ENCODE results near the gene POLR1B. TPM values are rescaled to one million over a fixed set of nuclear protein-coding genes. Genes with fewer than 3 reads are reported as not detected.

The POLR1B gene
- total RNA-seq, 1 donor from 2014 or later: 26.8 TPM

GRCh38 chr2:112626604-112627059, 84.4 kb downstream of the POLR1B start:
- Mint-ChIP-seq H3K27me3 (ENCODE audit: low read depth, unreplicated experiment) (no peaks in the 10 kb centered on the region), H3K27ac (ENCODE audit: unreplicated experiment) (peak overlapping the region; percentile 94), H3K4me3 (ENCODE audit: unreplicated experiment) (no peak overlapping the region), H3K36me3 (ENCODE audit: low read depth, unreplicated experiment) (no peaks in the 10 kb centered on the region), H3K9me3 (ENCODE audit: unreplicated experiment) (no peaks in the 10 kb centered on the region), H3K4me1 (ENCODE audit: low read depth, unreplicated experiment) (peaks cover 56% of the 10 kb centered on the region)
- H3K79me2 ChIP-seq (ENCODE audit: insufficient read depth, low read length): no peaks in the 10 kb centered on the region
- TF ChIP-seq EZH2 (IDR thresholded peaks at IDR 0.05; ENCODE audit: insufficient read depth, low read length) (no peak), CTCF (IDR thresholded peaks at IDR 0.05; ENCODE audit: insufficient read depth, low read depth, low read length) (peak; percentile 66)
- FAIRE-seq (no peak), DNase-seq (ENCODE audit: low read depth) (peak; percentile 57)
- H3K4me2 ChIP-seq (ENCODE audit: low read length): peak overlapping the region; percentile 86
- no peaks in the 10 kb centered on the region for H3K27me3 ChIP-seq (ENCODE audit: insufficient read depth, low read length)
- peak overlapping the region; percentile 53 for H3K9ac ChIP-seq (ENCODE audit: low read length)
- peak overlapping the region; percentile 26 for H2AFZ ChIP-seq (ENCODE audit: low read depth, low read length)
- peak overlapping the region; percentile 47 for H3K4me3 ChIP-seq (ENCODE audit: insufficient read depth, low read depth, low read length)
- no peaks in the 10 kb centered on the region for H3K36me3 ChIP-seq (ENCODE audit: insufficient read depth, low read length)
- peak overlapping the region; percentile 90 for H3K27ac ChIP-seq (ENCODE audit: low read depth, low read length)
- H4K20me1 ChIP-seq (ENCODE audit: insufficient read depth, low read length): no peaks in the 10 kb centered on the region
- H3K4me1 ChIP-seq (ENCODE audit: insufficient read depth, low read length): peaks cover 78% of the 10 kb centered on the region
- no peaks in the 10 kb centered on the region for H3K9me3 ChIP-seq (ENCODE audit: insufficient read depth, low read depth, low read length)

Other genes starting within 250 kb of the POLR1B start
- 9.6 and 11.6 TPM in 2 replicates for gene RGPD8, start 108.8 kb upstream of the POLR1B start, total RNA-seq
- gene TTL, start 60.3 kb upstream of the POLR1B start, total RNA-seq: 51.6 and 58.1 TPM in 2 replicates
- gene CHCHD5, start 42.1 kb downstream of the POLR1B start, total RNA-seq: 17.9 and 25.3 TPM in 2 replicates
- 96.7 and 122 TPM in 2 replicates for gene SLC20A1, start 103.5 kb downstream of the POLR1B start, total RNA-seq
- not detected in 2 replicates for gene NT5DC4, start 178.6 kb downstream of the POLR1B start, total RNA-seq
- gene CKAP2L, start 222.1 kb downstream of the POLR1B start, total RNA-seq: 0.96 and 2.1 TPM in 2 replicates
- 0.31 and 0.43 TPM in 2 replicates for gene IL1A, start 242.0 kb downstream of the POLR1B start, total RNA-seq

All from astrocyte (in vitro differentiated cells and primary cell).